ENCODE data around the gene CUX1.

- no peak for TF ChIP-seq POLR2A (IDR thresholded peaks at IDR 0.05; ENCODE audit: low read depth, low read length)
- TF ChIP-seq POLR2AphosphoS5 (IDR thresholded peaks at IDR 0.05; ENCODE audit: low read depth, low read length) = no peak
Measured at GRCh38 chr7:102255916-102256315, 438.5 kb downstream of the CUX1 start.

Data from GM12892 (cell line).